ENCODE measurements around the gene TSPAN15. TPM values are rescaled to one million over a fixed set of nuclear protein-coding genes. Genes with fewer than 3 reads are reported as not detected.

The TSPAN15 gene
- total RNA-seq, 1 donor from 2014 or later, result 49.2 TPM

- no peak for DNase-seq (ENCODE audit: low read depth in 2 of 2)
Observed at GRCh38 chr10:69465457-69466157, 14.3 kb downstream of the TSPAN15 start.

GRCh38 chr10:69466158-69466490 is 14.9 kb downstream of the TSPAN15 start:
- DNase-seq (ENCODE audit: low read depth in 2 of 2), result no peak

- no peak for DNase-seq (ENCODE audit: low read depth in 2 of 2)
Observed at GRCh38 chr10:69466689-69467088, 15.4 kb downstream of the TSPAN15 start.

DNA sequence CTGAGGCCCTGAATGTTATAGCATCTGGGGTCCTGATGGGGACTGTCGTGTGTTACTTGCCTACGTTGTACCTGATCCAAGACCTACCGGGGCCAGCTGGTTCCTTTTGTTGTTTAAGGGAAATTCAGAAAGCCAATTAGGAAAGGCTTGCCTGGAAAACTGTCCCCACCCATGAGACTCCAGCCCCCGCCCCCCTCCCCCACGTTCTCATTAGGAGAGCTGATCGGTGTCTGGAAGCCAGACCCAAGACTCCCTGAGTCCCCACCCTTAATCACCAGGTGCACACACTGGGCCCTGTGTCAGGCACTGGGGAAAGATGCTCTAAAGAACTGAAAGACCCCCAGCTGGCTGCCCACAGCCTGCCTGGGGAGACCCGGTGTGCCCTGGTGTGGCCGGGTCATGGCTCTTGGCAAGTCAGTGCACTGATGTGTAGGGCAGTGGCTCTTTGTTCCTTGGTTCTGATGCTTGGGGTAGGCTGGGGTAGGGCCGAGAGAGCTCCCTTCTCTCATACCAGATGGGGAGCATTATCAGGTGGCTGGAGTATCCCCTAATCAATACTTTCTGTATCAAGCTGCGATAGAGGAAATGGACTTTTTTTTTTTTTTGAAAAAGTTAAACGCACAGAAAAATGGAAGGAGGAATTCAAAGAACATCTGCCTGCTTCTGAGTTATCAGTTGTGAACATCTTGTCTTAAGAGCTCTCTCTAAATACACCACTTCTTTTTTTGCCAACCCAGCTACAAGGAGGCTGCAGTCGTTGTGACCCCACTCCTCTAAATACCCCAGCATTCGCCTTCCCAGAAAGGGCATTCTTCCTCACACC is 16.9 kb downstream of the TSPAN15 start:
- DNase-seq (ENCODE audit: low read depth in 2 of 2), result peak in 1 of 2 donors; percentile 49

DNA sequence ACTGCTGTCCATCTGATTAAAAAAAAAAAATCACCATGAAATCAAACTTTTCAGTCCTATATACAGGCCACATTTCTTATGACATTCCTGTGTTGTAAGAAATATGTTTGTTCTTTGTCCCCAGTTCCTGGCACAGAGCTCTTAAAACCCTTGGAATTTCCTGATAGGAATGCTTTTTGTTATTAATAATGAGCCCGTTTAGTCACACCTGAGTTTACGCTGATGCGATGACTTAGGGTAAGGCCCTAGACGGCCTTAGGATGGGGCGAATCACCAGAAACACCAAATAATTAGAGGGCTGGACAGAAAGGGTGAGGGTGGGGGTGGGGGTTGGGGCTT is 17.5 kb downstream of the TSPAN15 start:
- DNase-seq (ENCODE audit: low read depth in 2 of 2), result peak; percentile 39 to 54

- DNase-seq (ENCODE audit: low read depth in 2 of 2), result peak in 1 of 2 donors; percentile 43
Observed at GRCh38 chr10:69469976-69470375, 18.7 kb downstream of the TSPAN15 start.

DNA sequence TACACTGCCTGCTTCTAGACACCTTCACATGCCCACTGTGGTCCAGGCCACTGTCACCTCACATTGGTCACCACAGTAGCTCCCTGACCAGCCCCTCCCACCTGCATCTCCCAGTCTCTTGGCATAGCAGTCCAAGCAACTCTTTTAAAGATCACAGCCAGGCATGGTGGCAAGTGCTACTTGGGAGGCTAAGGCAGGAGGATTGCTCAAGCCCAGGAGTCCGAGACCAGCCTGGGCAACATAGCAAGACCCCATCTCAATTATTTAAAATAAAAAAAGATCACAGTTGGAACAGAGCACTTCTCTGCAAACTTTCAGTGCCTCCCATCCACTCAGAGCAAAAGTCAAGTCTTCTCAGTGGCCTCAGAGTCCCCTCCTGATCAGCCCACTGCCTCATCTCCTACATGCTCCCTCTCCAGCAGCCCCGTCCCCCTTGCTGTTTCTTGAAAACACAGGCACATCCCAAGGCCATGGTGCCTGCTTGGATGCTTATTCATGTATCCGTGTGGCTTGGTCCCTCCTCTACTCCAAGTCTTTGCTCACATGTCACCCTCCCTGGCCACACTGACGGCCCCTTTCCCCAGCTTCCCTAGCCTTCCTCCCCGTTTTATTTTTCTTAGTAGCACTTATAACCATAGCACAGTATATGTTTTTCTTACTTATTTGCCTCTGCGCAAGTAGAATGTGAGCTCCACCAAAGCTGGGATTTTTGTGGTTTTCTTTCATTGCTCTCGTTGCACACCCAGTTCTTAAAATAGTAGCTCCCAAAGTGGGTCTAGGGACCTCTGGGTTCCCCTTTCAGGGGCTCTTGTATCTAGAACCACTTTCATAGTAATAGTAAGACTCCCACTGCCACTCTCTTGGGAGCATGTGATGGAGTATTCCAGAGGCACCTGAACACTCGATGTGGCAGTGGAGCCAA is 19.5 kb downstream of the TSPAN15 start:
- no peak for DNase-seq (ENCODE audit: low read depth in 2 of 2)

GRCh38 chr10:69472142-69472541 is 20.9 kb downstream of the TSPAN15 start:
- no peak for DNase-seq (ENCODE audit: low read depth in 2 of 2)

DNA sequence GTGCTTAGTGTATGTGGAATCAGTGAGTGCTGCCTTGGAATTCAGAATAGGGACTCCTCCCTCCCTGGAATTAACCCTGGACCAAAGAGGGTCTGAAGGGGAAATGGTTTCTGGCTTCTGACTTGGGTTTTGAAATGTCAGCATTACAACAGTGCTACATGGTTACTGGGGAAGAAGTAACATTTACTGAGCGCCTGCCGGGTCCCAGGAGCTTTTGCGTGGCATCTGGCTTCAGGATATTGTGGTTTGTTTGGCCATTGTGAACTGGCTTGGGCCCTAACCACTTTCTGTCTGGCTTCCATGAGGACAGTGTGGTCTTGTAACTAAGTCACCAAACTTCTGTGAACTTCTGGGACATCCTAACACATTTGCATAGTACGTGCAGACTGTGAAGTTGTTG is 21.3 kb downstream of the TSPAN15 start:
- DNase-seq (ENCODE audit: low read depth in 2 of 2), result no peak

DNA sequence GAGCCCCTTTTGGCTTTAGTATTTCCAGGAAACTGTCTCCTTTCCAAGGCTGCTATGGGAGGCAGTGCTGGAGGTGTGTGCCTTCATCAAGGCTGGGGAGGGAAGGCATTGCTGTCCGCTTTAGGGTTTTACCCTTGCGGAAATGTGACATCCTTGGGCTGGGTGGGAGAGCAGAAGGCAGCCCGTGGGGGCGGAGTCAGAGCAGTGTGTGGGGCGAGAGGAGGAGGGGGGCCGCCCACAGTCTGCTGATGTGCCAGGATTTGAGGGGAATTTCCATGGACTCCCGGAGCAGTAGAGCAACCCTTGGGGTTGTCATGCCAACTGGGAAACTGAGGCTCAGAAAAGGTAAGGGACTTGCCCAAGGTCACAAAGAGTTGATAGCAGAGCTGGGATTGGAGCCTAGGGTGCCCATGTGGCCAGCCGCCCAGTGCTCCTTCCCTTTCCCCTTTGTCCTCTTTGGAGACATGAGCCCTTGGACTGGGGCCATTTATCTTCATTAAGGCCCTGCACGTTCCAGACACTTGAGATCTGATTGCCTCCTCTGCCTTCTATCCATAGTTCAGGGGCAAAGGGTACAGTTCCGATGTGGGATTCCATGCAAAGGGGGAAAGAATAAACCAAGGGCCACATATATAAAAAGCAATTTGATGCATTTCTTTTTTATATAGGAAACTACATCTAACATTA is 22.2 kb downstream of the TSPAN15 start:
- no peak for DNase-seq (ENCODE audit: low read depth in 2 of 2)

- peak; percentile 46 to 81 for DNase-seq (ENCODE audit: low read depth in 2 of 2)
Observed at GRCh38 chr10:69474742-69475432, 23.6 kb downstream of the TSPAN15 start.

GRCh38 chr10:69475433-69475830 is 24.2 kb downstream of the TSPAN15 start:
- DNase-seq (ENCODE audit: low read depth in 2 of 2), result no peak

DNA sequence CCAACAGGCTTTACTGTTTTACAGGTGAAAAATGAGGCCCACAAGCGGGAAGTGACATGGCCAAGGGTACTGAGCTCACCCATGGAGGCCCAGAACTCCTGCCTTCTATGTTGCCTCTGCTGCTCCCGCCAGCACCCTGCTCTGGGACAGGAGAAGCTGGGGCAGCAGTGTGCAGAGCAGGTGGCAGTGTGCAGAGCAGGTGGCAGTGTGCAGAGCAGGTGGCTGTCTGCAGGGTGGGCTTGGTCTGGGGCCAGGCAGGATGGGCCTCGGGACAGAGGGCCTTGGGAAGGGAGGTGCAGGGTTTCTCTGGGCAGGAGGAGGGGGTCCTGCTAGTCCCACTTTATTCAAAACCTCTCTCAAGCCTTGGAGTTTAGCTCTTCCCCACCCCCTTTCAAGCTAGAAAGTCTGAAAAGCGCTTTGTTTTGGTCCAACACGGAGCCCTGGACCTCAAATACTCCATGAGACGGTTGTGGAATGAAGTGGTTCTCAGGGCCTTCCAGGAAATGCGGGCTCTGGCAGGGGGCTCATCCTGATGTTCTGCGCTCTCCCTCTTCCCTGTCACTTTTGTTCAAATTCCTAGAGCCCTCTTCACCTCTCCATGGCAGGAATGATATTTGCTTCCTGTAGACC is 26.8 kb downstream of the TSPAN15 start:
- no peak for DNase-seq (ENCODE audit: low read depth in 2 of 2)

DNA sequence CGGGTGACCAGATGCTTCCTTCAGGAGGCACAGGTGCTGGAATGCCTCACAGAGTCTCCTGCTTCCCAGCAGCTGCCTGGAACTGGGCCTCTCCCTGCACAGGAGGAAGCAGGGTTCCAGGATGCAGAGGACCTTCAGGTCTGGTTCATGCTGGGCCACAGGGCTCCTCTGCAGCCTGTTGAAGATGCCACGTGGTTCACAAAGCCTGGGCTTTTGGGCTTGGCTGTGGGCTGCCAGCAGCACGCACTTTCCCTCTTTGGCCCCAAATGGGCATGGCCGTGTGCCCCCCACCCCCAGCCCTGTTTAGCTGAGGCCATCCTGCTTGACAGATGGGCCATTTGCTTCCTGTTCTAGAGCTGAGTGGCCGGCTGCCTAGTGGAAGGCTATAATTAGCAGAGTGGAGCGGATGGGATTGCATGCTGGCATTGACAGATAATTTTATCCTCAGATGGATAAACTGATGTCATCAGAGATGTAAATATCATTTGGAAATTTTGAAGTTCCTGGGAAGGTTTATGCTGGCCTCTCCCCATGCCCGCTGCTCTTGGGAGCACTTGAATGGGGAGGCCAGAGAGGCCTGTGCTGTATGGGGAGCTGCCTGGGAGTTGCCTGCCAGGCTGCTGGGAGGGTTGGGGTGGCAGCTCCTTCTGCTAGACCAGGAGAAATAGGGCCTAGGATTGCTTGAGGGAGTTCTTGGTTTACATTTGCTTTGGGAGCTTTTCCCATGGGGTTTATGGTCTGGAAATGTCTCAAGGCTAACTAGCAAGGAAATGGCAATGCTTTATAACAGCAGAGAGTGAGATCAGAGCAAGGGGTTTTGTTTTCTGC is 28.2 kb downstream of the TSPAN15 start:
- peak; percentile 82 to 96 for DNase-seq (ENCODE audit: low read depth in 2 of 2)

GRCh38 chr10:69480068-69480412 is 28.8 kb downstream of the TSPAN15 start:
- DNase-seq (ENCODE audit: low read depth in 2 of 2), result peak; percentile 35 to 39

GRCh38 chr10:69481305-69481704 is 30.0 kb downstream of the TSPAN15 start:
- peak; percentile 67 to 90 for DNase-seq (ENCODE audit: low read depth in 2 of 2)

- no peak for DNase-seq (ENCODE audit: low read depth in 2 of 2)
Observed at GRCh38 chr10:69481811-69482524, 30.7 kb downstream of the TSPAN15 start.

DNA sequence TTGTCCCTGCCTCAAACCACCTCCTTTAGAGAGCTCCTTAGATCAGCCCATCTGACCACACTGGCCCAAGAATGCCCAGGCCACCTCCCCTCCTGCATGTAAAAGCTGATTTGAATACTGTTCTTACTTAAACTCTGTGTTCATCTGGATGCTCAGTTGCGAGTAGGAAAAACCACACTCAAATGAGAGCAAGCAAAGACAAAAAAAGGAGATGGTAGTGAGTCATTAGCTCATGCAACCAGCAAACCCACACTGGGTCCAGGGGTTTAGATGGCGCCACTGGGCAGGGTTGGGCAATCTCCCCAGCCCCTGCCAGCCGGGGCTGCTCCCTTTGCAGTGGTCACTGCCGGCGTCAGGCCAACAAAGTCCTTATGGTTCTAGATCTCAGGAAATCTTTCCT is 32.7 kb downstream of the TSPAN15 start:
- DNase-seq (ENCODE audit: low read depth in 2 of 2), result peak in 1 of 2 donors; percentile 42

GRCh38 chr10:69484736-69485135 is 33.5 kb downstream of the TSPAN15 start:
- no peak for DNase-seq (ENCODE audit: low read depth in 2 of 2)
